HCT116 (cell line): Measurements from ENCODE around the gene AASDH. TPM values are rescaled to one million over a fixed set of nuclear protein-coding genes. Genes with fewer than 3 reads are reported as not detected.

Experiments
- ATAC-seq: fragments of 200-7000 bp; cut with Tn5 transposase; 2 replicates; pipeline ENCODE4 v1.9.1; 2020; ENCODE audit warnings: mild to moderate bottlenecking, moderate library complexity
- BruUV-seq: library from RNA; stranded (reverse); fragments of 400-500 nt; replicated peaks from 2 replicates; lab custom pipeline; 2021; lab: Mats Ljungman, UMichigan
- CTCF ChIA-PET: fragments of 300-600 bp; sonication (Branson Sonifier 250); formaldehyde crosslinking; loops from one replicate; lab custom pipeline; 2021; ENCODE audit warnings: antibody characterized with exemption; lab: Charles Lee
- POLR2A ChIA-PET: fragments of 300-600, 350-600 bp; sonication (Branson Sonifier 250); formaldehyde crosslinking; loops from one replicate; lab custom pipeline; 2021; ENCODE audit warnings: antibody characterized with exemption; lab: Charles Lee
- RAD21 ChIA-PET, 2 experiments: fragments of 300-600 bp; sonication (Branson Sonifier 250); formaldehyde crosslinking; loops; one replicate each; lab custom pipeline; 2023; ENCODE audit warnings: low total read pairs in 2 of 2; ENCODE audit not compliant: uncharacterized antibody in 2 of 2, unreplicated experiment in 2 of 2, low non-redundant PET in 1 of 2; lab: Charles Lee
- DNase-seq: peaks from one replicate; pipeline ENCODE4 v3.0.0-alpha.2; 2010; ENCODE audit warnings: low read depth, low spot score
- H2AFZ ChIP-seq: fragments of 200-600 bp; shearing (Covaris generic), sonication (generic); 2 replicates; pipeline ENCODE4 v1.6.1; 2017; ENCODE audit warnings: low read depth, mixed run types, mixed read lengths, antibody characterized with exemption, low read length; ENCODE audit not compliant: poor library complexity, severe bottlenecking
- H3K27ac ChIP-seq: 2 replicates; pipeline ENCODE4 v1.5.1; 2012; ENCODE audit warnings: low read depth, low read length
- H3K27me3 ChIP-seq: fragments of 200-600 bp; sonication (generic); 2 replicates; pipeline ENCODE4 v1.6.1; 2016; ENCODE audit warnings: mixed run types, low read length, mixed read lengths; ENCODE audit not compliant: insufficient read depth
- H3K36me3 ChIP-seq, 2 experiments: fragments of 200-500 bp in 1 of 2; fragments of 200-600 bp in 1 of 2; sonication (Bioruptor generic) in 1 of 2; sonication (generic) in 1 of 2; 2 replicates each; pipeline versions ENCODE4 v1.5.1 to v1.6.1; 2014 to 2016; ENCODE audit warnings: low read length in 2 of 2, inconsistent platforms in 1 of 2, mixed read lengths in 1 of 2, mixed run types in 1 of 2; ENCODE audit not compliant: insufficient read depth in 2 of 2, control insufficient read depth in 1 of 2
- H3K4me1 ChIP-seq, 2 experiments: fragments of 200-600 bp in 1 of 2; sonication (generic) in 1 of 2; 2 replicates each; pipeline versions ENCODE4 v1.5.1 to v1.6.1; 2012 to 2017; ENCODE audit warnings: low read length in 2 of 2, inconsistent platforms in 1 of 2, mild to moderate bottlenecking in 1 of 2, mixed read lengths in 1 of 2, mixed run types in 1 of 2, moderate library complexity in 1 of 2; ENCODE audit not compliant: insufficient read depth in 2 of 2, control insufficient read depth in 1 of 2
- H3K4me2 ChIP-seq: fragments of 200-600 bp; sonication (generic); 2 replicates; pipeline ENCODE4 v1.6.1; 2017; ENCODE audit warnings: mixed run types, low read length, mixed read lengths
- H3K4me3 ChIP-seq, 2 experiments: fragments of 200-600 bp in 1 of 2; sonication (generic) in 1 of 2; replicated peaks in 1 of 2; 2 replicates each; pipeline ENCODE4 v1.5.1; 2011 to 2016; ENCODE audit warnings: low read length in 2 of 2, control low read depth in 1 of 2, low read depth in 1 of 2, mild to moderate bottlenecking in 1 of 2, mixed read lengths in 1 of 2, mixed run types in 1 of 2
- H3K79me2 ChIP-seq: fragments of 200-600 bp; sonication (generic); 2 replicates; pipeline ENCODE4 v1.6.1; 2017; ENCODE audit warnings: mild to moderate bottlenecking, mixed run types, low read length, moderate library complexity, mixed read lengths; ENCODE audit not compliant: insufficient read depth
- H3K9ac ChIP-seq: fragments of 200-600 bp; sonication (generic); 2 replicates; pipeline ENCODE4 v1.6.1; 2016; ENCODE audit warnings: low read length, mixed read lengths
- H3K9me2 ChIP-seq: fragments of 200-600 bp; sonication (generic), shearing (Covaris generic); 2 replicates; pipeline ENCODE4 v1.6.1; 2017; ENCODE audit warnings: mixed run types, mild to moderate bottlenecking, moderate library complexity; ENCODE audit not compliant: insufficient read depth
- H3K9me3 ChIP-seq, 2 experiments: fragments of 200-500 bp in 1 of 2; fragments of 200-600 bp in 1 of 2; sonication (Bioruptor generic) in 1 of 2; sonication (generic) in 1 of 2; 2 replicates each; pipeline ENCODE4 v1.6.1; 2014 to 2017; ENCODE audit warnings: low read length in 2 of 2, mixed read lengths in 2 of 2, inconsistent platforms in 1 of 2, low read depth in 1 of 2, mild to moderate bottlenecking in 1 of 2, mixed run types in 1 of 2, moderate library complexity in 1 of 2; ENCODE audit not compliant: control insufficient read depth in 1 of 2, insufficient read depth in 1 of 2
- H4K20me1 ChIP-seq: fragments of 200-600 bp; sonication (generic), shearing (Covaris generic); 2 replicates; pipeline ENCODE4 v1.6.1; 2017; ENCODE audit warnings: mixed run types, mild to moderate bottlenecking, moderate library complexity; ENCODE audit not compliant: insufficient read depth
- ATF3 ChIP-seq: IDR thresholded peaks from 2 replicates; pipeline ENCODE4 v1.6.1; 2012
- CEBPB ChIP-seq: IDR thresholded peaks from 2 replicates; pipeline ENCODE4 v1.6.1; 2012; ENCODE audit warnings: low read depth
- EGR1 ChIP-seq: IDR thresholded peaks from 2 replicates; pipeline ENCODE4 v1.6.1; 2012; ENCODE audit warnings: low read depth
- ELF1 ChIP-seq: IDR thresholded peaks from 2 replicates; pipeline ENCODE4 v1.6.1; 2012; ENCODE audit warnings: low read depth, borderline replicate concordance
- EZH2 ChIP-seq: fragments of 200-600 bp; sonication (generic); IDR thresholded peaks from 2 replicates; pipeline ENCODE4 v1.6.1; 2017; ENCODE audit warnings: antibody characterized with exemption, mixed run types
- EZH2phosphoT487 ChIP-seq: fragments of 200-600 bp; IDR thresholded peaks from 2 replicates; pipeline ENCODE4 v1.6.1; 2018; ENCODE audit warnings: antibody characterized with exemption, borderline replicate concordance
- JUND ChIP-seq: IDR thresholded peaks from 2 replicates; pipeline ENCODE4 v1.6.1; 2012
- RAD21 ChIP-seq: IDR thresholded peaks from 2 replicates; pipeline ENCODE4 v1.6.1; 2012; ENCODE audit warnings: low read depth, mild to moderate bottlenecking
- REST ChIP-seq: IDR thresholded peaks from 2 replicates; pipeline ENCODE4 v1.6.1; 2012; ENCODE audit warnings: low read depth
- SIN3A ChIP-seq: IDR thresholded peaks from 2 replicates; pipeline ENCODE4 v1.6.1; 2012; ENCODE audit warnings: low read depth
- SP1 ChIP-seq: IDR thresholded peaks from 2 replicates; pipeline ENCODE4 v1.6.1; 2012; ENCODE audit warnings: low read depth
- SRF ChIP-seq: IDR thresholded peaks from 2 replicates; pipeline ENCODE4 v1.6.1; 2012; ENCODE audit warnings: low read depth
- TCF7L2 ChIP-seq: IDR thresholded peaks from 2 replicates; pipeline ENCODE4 v1.7.0; 2011; ENCODE audit warnings: borderline replicate concordance, inconsistent platforms; ENCODE audit not compliant: insufficient read depth, insufficient read length; ENCODE audit errors: extremely low read depth
- ZBTB33 ChIP-seq: IDR thresholded peaks from 2 replicates; pipeline ENCODE4 v1.6.1; 2011; ENCODE audit warnings: mild to moderate bottlenecking, low read length, moderate library complexity; ENCODE audit not compliant: insufficient replicate concordance; ENCODE audit errors: extremely low read depth
- ZNF274 ChIP-seq: fragments of 200-500 bp; sonication (Bioruptor generic); IDR thresholded peaks from 2 replicates; pipeline ENCODE4 v1.6.1; 2014; ENCODE audit warnings: mild to moderate bottlenecking, low read depth, low read length, inconsistent platforms
- intact Hi-C: fragments of 100-400 bp; cut with micrococcal nuclease; formaldehyde crosslinking; loops from 2 replicates; pipeline ENCODE4 v1.10.0; 2022
- total RNA-seq: library from RNA; stranded (reverse); gene quantifications from one replicate; pipeline ENCODE4 v1.2.1, GENCODE V29; 2021; ENCODE audit not compliant: unreplicated experiment

Gene AASDH
- total RNA-seq, 1 experiment from 2014 or later = 13.7 TPM

- POLR2A ChIA-PET = interaction anchor here (1.0 to 3.1 kb wide), 3 partner anchors 10 to 48 kb away, joined by 6 to 18 read pairs (median 7); partner anchors contain the start of gene AASDH
- no peak for DNase-seq
- Histone ChIP-seq H3K4me2 (peak overlapping the region; percentile 82), H2AFZ (no peak overlapping the region), H3K9me3 (no peaks in the 10 kb centered on the region), H3K27me3 (no peaks in the 10 kb centered on the region), H3K4me1 (peaks cover 3 to 19% of the 10 kb centered on the region in 2 experiments; a peak in 3 of 4 replicates)
- intact Hi-C loops = loop anchor here (2.0 to 10.0 kb wide), 2 partner anchors 32 to 470 kb away; partner anchors contain the start of genes REST and SRP72
- peak; percentile 33 for ATAC-seq
- TF ChIP-seq ZBTB33 (no peak), TCF7L2 (no peak), RAD21 (no peak), SP1 (no peak), ZNF274 (no peak), EZH2 (no peak), SIN3A (no peak), REST (no peak), EGR1 (no peak), EZH2phosphoT487 (no peak), CEBPB (no peak), SRF (no peak), JUND (no peak), ELF1 (no peak), ATF3 (no peak)
- TF ChIP-seq, all 23 proteins: peak for 0
- Histone ChIP-seq H3K79me2 (peaks cover 93% of the 10 kb centered on the region), H3K9me2 (no peaks in the 10 kb centered on the region), H3K27ac (peak overlapping the region; percentile 89), H3K36me3 (peaks cover 0 to 9% of the 10 kb centered on the region in 2 experiments; a peak in 1 of 4 replicates), H4K20me1 (peaks cover 37% of the 10 kb centered on the region; the same call in 1 of the 2 replicates), H3K4me3 (peak overlapping the region; percentile 70 to 91), H3K9ac (peak overlapping the region; percentile 94)
- CTCF ChIA-PET = interaction anchor here (0.9 to 1.6 kb wide), 3 partner anchors 9 to 11 kb away, joined by 4 to 8 read pairs (median 5); no protein-coding TSS in a partner anchor
- RAD21 ChIA-PET = no interaction called here
- BruUV-seq = no TSS peak
Observed at GRCh38 chr4:56434599-56435139, 47.4 kb upstream of the AASDH start.
